WTC11 (cell line): ENCODE data around the gene HELB. TPM values are rescaled to one million over a fixed set of nuclear protein-coding genes. Genes with fewer than 3 reads are reported as not detected.
"Not testable (repeated sequence)": the region's sequence is repeated elsewhere in the genome, so short reads cannot be mapped to it uniquely, and the experiment has no call there.

ENCODE experiments used
- ATAC-seq: fragments of 200-7000 bp; cut with Tn5 transposase; 2 replicates; pipeline ENCODE4 v1.10.0; 2021; ENCODE audit warnings: mild to moderate bottlenecking, moderate library complexity
- CTCF ChIA-PET: fragments of 300-600 bp; sonication (Branson Sonifier 250); formaldehyde crosslinking; loops from one replicate; lab custom pipeline; 2021; ENCODE audit warnings: antibody characterized with exemption; lab: Charles Lee
- POLR2A ChIA-PET: fragments of 350-600 bp; sonication (Branson Sonifier 250); formaldehyde crosslinking; loops from one replicate; lab custom pipeline; 2021; ENCODE audit warnings: antibody characterized with exemption; lab: Charles Lee
- DNase-seq: peaks from one replicate; pipeline ENCODE4 v3.0.0; 2021; ENCODE audit warnings: low spot score
- H3K27ac Mint-ChIP-seq: 2 replicates; pipeline ENCODE4 v1.8.0; 2021; ENCODE audit warnings: mixed read lengths
- H3K27me3 Mint-ChIP-seq: 2 replicates; pipeline ENCODE4 v1.8.0; 2021; ENCODE audit warnings: low read depth, mild to moderate bottlenecking, moderate library complexity, mixed read lengths
- H3K36me3 Mint-ChIP-seq: 2 replicates; pipeline ENCODE4 v1.8.0; 2021; ENCODE audit warnings: mixed read lengths
- H3K4me1 Mint-ChIP-seq: 2 replicates; pipeline ENCODE4 v1.8.0; 2022; ENCODE audit warnings: mixed read lengths
- H3K4me3 Mint-ChIP-seq: 2 replicates; pipeline ENCODE4 v1.8.0; 2021; ENCODE audit warnings: mild to moderate bottlenecking, moderate library complexity, mixed read lengths
- H3K9me3 Mint-ChIP-seq: 2 replicates; pipeline ENCODE4 v1.8.0; 2021; ENCODE audit warnings: mixed read lengths
- ATF1 ChIP-seq: sonication (generic); formaldehyde crosslinking; IDR thresholded peaks from 2 replicates; pipeline ENCODE4 v1.8.1; 2023; ENCODE audit warnings: mild to moderate bottlenecking, moderate library complexity, missing genetic modification reagents
- ELF4 ChIP-seq: sonication (generic); formaldehyde crosslinking; IDR thresholded peaks from 2 replicates; pipeline ENCODE4 v1.8.1; 2022; ENCODE audit warnings: low read depth, mild to moderate bottlenecking, moderate library complexity, missing genetic modification reagents
- ESRRA ChIP-seq: sonication (generic); formaldehyde crosslinking; IDR thresholded peaks from 2 replicates; pipeline ENCODE4 v1.8.1; 2022; ENCODE audit warnings: mild to moderate bottlenecking, missing genetic modification reagents, borderline replicate concordance
- FOXP1 ChIP-seq: sonication (generic); formaldehyde crosslinking; IDR thresholded peaks from 2 replicates; pipeline ENCODE4 v1.8.0; 2022; ENCODE audit warnings: missing genetic modification reagents, mild to moderate bottlenecking, moderate library complexity, borderline replicate concordance
- GTF2I ChIP-seq: fragments of 250-450 bp; sonication (Bioruptor Pico); conservative IDR thresholded peaks from 2 replicates; pipeline ENCODE4 v1.4.0; 2021; ENCODE audit warnings: mild to moderate bottlenecking
- SMAD3 ChIP-seq: sonication (generic); formaldehyde crosslinking; IDR thresholded peaks from 2 replicates; pipeline ENCODE4 v1.8.0; 2022; ENCODE audit warnings: missing genetic modification reagents, mild to moderate bottlenecking, borderline replicate concordance
- SP1 ChIP-seq: sonication (generic); formaldehyde crosslinking; conservative IDR thresholded peaks from 2 replicates; pipeline ENCODE4 v1.8.1; 2022; ENCODE audit warnings: missing genetic modification reagents
- TCF7 ChIP-seq: sonication (generic); formaldehyde crosslinking; IDR thresholded peaks from 2 replicates; pipeline ENCODE4 v1.8.0; 2022; ENCODE audit warnings: mild to moderate bottlenecking, low read depth, missing genetic modification reagents, moderate library complexity
- total RNA-seq: library from RNA; stranded (reverse); gene quantifications from 3 replicates; pipeline ENCODE4 v1.2.3, GENCODE V29; 2021
- TF ChIP-seq, protein P1 (sequence below): sonication (generic); formaldehyde crosslinking; IDR thresholded peaks from 2 replicates; pipeline ENCODE4 v1.8.0; 2022; ENCODE audit warnings: mild to moderate bottlenecking, missing genetic modification reagents
- TF ChIP-seq, protein P2 (sequence below): sonication (generic); formaldehyde crosslinking; IDR thresholded peaks from 2 replicates; pipeline ENCODE4 v1.8.0; 2022; ENCODE audit warnings: mild to moderate bottlenecking, missing genetic modification reagents
- TF ChIP-seq, protein P3 (sequence below): fragments of 250-450 bp; sonication (Bioruptor Pico); IDR thresholded peaks from 2 replicates; pipeline ENCODE4 v1.8.0; 2021; ENCODE audit warnings: mild to moderate bottlenecking
- TF ChIP-seq, protein P4 (sequence below): sonication (generic); formaldehyde crosslinking; IDR thresholded peaks from 2 replicates; pipeline ENCODE4 v1.8.0; 2023; ENCODE audit warnings: mild to moderate bottlenecking, missing genetic modification reagents
- TF ChIP-seq, protein P5 (sequence below): sonication (generic); formaldehyde crosslinking; IDR thresholded peaks from 2 replicates; pipeline ENCODE4 v1.8.1; 2023; ENCODE audit warnings: mild to moderate bottlenecking, missing genetic modification reagents
- TF ChIP-seq, protein P6 (sequence below): sonication (generic); formaldehyde crosslinking; IDR thresholded peaks from 2 replicates; pipeline ENCODE4 v1.8.1; 2022; ENCODE audit warnings: low read depth, mild to moderate bottlenecking, moderate library complexity, missing genetic modification reagents, borderline replicate concordance
- TF ChIP-seq, protein P7 (sequence below): fragments of 250-450 bp; sonication (Bioruptor Pico); IDR thresholded peaks from 2 replicates; pipeline ENCODE4 v2.1.2; 2022; ENCODE audit warnings: mild to moderate bottlenecking, moderate library complexity
- TF ChIP-seq, protein P8 (sequence below): fragments of 250-450 bp; sonication (Bioruptor Pico); IDR thresholded peaks from 2 replicates; pipeline ENCODE4 v1.9.0; 2021; ENCODE audit warnings: mild to moderate bottlenecking

HELB gene
- total RNA-seq, 1 experiment from 2014 or later: 9.7 TPM

DNA sequence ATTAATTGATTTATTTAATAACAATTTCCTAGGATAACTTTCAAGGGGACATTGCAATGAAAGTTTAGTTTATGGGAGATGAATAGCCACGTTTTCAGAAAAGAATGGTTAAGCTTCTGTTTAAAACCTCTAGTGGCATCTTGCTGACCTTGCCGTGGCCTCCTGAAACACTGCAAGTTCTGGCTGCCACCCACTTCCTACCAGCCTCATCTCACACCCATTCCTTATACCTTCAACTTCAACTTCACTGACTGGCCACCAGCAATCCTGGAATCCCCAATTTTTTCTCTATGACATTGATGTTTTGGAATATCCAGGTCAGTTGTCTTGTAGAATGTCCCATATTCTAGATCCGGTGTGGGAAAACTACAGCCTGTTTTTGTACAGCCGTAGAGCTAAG, 5.2 kb upstream of the HELB start (continued):
- TF ChIP-seq, protein P1, sequence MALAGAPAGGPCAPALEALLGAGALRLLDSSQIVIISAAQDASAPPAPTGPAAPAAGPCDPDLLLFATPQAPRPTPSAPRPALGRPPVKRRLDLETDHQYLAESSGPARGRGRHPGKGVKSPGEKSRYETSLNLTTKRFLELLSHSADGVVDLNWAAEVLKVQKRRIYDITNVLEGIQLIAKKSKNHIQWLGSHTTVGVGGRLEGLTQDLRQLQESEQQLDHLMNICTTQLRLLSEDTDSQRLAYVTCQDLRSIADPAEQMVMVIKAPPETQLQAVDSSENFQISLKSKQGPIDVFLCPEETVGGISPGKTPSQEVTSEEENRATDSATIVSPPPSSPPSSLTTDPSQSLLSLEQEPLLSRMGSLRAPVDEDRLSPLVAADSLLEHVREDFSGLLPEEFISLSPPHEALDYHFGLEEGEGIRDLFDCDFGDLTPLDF (CRISPR knock-in tag): no peak
- TF ChIP-seq ATF1 (CRISPR knock-in tag): no peak
- TF ChIP-seq, protein P2, sequence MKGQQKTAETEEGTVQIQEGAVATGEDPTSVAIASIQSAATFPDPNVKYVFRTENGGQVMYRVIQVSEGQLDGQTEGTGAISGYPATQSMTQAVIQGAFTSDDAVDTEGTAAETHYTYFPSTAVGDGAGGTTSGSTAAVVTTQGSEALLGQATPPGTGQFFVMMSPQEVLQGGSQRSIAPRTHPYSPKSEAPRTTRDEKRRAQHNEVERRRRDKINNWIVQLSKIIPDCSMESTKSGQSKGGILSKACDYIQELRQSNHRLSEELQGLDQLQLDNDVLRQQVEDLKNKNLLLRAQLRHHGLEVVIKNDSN: no peak
- TF ChIP-seq, protein P3, sequence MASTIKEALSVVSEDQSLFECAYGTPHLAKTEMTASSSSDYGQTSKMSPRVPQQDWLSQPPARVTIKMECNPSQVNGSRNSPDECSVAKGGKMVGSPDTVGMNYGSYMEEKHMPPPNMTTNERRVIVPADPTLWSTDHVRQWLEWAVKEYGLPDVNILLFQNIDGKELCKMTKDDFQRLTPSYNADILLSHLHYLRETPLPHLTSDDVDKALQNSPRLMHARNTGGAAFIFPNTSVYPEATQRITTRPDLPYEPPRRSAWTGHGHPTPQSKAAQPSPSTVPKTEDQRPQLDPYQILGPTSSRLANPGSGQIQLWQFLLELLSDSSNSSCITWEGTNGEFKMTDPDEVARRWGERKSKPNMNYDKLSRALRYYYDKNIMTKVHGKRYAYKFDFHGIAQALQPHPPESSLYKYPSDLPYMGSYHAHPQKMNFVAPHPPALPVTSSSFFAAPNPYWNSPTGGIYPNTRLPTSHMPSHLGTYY (CRISPR knock-in tag): no peak
- TF ChIP-seq, protein P4, sequence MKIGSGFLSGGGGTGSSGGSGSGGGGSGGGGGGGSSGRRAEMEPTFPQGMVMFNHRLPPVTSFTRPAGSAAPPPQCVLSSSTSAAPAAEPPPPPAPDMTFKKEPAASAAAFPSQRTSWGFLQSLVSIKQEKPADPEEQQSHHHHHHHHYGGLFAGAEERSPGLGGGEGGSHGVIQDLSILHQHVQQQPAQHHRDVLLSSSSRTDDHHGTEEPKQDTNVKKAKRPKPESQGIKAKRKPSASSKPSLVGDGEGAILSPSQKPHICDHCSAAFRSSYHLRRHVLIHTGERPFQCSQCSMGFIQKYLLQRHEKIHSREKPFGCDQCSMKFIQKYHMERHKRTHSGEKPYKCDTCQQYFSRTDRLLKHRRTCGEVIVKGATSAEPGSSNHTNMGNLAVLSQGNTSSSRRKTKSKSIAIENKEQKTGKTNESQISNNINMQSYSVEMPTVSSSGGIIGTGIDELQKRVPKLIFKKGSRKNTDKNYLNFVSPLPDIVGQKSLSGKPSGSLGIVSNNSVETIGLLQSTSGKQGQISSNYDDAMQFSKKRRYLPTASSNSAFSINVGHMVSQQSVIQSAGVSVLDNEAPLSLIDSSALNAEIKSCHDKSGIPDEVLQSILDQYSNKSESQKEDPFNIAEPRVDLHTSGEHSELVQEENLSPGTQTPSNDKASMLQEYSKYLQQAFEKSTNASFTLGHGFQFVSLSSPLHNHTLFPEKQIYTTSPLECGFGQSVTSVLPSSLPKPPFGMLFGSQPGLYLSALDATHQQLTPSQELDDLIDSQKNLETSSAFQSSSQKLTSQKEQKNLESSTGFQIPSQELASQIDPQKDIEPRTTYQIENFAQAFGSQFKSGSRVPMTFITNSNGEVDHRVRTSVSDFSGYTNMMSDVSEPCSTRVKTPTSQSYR (CRISPR knock-in tag): no peak
- TF ChIP-seq FOXP1: no peak
- no peak for TF ChIP-seq SP1 (CRISPR knock-in tag)

DNA sequence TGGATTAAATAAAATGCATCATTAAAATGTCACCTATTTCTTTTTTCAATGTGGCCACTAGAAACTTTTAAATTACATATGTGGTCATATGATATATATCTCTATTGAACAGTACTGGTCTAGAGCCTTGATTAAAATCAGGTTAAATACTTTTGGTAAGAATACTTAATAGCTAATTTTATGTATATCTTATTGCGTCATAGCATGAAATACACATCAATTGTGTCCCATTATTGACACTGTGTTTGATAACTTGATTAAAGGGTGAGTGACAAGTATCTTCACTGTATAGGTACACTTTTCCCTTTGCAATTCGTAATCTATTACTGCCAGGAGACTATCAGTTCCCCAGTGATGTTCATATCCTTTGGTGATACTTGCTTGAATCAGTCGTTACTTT, 4.4 kb upstream of the HELB start:
- H3K9me3 Mint-ChIP-seq: no peaks in the 10 kb centered on the region
- CTCF ChIA-PET: no interaction called here

DNA sequence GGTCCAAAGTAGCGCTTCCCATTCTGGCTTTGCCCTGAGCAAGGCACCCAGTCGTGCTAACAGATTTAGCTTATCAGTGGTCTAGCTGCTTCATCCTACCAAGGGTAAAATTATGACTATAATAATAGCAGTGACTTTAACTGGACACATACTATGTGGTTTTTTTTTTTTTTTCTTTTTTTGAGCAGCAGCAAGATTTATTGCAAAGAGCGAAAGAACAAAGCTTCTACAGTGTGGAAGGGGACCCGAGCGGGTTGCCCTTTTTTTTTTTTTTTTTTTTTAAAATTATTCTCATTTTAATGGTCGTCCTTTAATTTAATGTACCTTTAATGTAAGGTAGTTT, 505 bp downstream of the HELB start:
- no peak for DNase-seq
- H3K27ac Mint-ChIP-seq: peak overlapping the region; percentile 100
- TF ChIP-seq, protein P5, sequence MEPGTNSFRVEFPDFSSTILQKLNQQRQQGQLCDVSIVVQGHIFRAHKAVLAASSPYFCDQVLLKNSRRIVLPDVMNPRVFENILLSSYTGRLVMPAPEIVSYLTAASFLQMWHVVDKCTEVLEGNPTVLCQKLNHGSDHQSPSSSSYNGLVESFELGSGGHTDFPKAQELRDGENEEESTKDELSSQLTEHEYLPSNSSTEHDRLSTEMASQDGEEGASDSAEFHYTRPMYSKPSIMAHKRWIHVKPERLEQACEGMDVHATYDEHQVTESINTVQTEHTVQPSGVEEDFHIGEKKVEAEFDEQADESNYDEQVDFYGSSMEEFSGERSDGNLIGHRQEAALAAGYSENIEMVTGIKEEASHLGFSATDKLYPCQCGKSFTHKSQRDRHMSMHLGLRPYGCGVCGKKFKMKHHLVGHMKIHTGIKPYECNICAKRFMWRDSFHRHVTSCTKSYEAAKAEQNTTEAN (CRISPR knock-in tag): no peak
- no peak for TF ChIP-seq ESRRA
- TF ChIP-seq, protein P6, sequence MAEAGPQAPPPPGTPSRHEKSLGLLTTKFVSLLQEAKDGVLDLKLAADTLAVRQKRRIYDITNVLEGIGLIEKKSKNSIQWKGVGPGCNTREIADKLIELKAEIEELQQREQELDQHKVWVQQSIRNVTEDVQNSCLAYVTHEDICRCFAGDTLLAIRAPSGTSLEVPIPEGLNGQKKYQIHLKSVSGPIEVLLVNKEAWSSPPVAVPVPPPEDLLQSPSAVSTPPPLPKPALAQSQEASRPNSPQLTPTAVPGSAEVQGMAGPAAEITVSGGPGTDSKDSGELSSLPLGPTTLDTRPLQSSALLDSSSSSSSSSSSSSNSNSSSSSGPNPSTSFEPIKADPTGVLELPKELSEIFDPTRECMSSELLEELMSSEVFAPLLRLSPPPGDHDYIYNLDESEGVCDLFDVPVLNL: no peak
- TF ChIP-seq GTF2I: no peak
- no peak for TF ChIP-seq ELF4 (CRISPR knock-in tag)
- TF ChIP-seq SMAD3: no peak
- no peak for TF ChIP-seq TCF7 (CRISPR knock-in tag)
- TF ChIP-seq, protein P7, sequence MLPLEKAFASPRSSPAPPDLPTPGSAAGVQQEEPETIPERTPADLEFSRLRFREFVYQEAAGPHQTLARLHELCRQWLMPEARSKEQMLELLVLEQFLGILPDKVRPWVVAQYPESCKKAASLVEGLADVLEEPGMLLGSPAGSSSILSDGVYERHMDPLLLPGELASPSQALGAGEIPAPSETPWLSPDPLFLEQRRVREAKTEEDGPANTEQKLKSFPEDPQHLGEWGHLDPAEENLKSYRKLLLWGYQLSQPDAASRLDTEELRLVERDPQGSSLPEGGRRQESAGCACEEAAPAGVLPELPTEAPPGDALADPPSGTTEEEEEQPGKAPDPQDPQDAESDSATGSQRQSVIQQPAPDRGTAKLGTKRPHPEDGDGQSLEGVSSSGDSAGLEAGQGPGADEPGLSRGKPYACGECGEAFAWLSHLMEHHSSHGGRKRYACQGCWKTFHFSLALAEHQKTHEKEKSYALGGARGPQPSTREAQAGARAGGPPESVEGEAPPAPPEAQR: no peak
- H3K4me3 Mint-ChIP-seq: peak overlapping the region; percentile 99
- peaks cover 16% of the 10 kb centered on the region for H3K27me3 Mint-ChIP-seq
- H3K9me3 Mint-ChIP-seq: no peaks in the 10 kb centered on the region
- peaks cover 21% of the 10 kb centered on the region for H3K4me1 Mint-ChIP-seq
- ChIA-PET CTCF (interaction anchor here (0.7 to 1.4 kb wide), 9 partner anchors 9 to 490 kb away, joined by 3 to 12 read pairs (median 4); partner anchors contain the start of gene TMBIM4), POLR2A (interaction anchor here (0.6 to 1.3 kb wide), 2 partner anchors 33 to 423 kb away, joined by 3 read pairs; no protein-coding TSS in a partner anchor)
- ATAC-seq: no peak
- H3K36me3 Mint-ChIP-seq: peaks cover 16% of the 10 kb centered on the region

More for the DNA sequence above, 4.4 kb upstream of the HELB start:
- peaks cover 16% of the 10 kb centered on the region for H3K27me3 Mint-ChIP-seq
- POLR2A ChIA-PET: no interaction called here
- H3K4me3 Mint-ChIP-seq: no peak overlapping the region
- ATAC-seq: no peak
- peaks cover 5% of the 10 kb centered on the region; the same call in 1 of the 2 replicates for H3K4me1 Mint-ChIP-seq
- no peak overlapping the region for H3K27ac Mint-ChIP-seq
- DNase-seq: no peak
- no peaks in the 10 kb centered on the region for H3K36me3 Mint-ChIP-seq
- TF ChIP-seq, protein P8, sequence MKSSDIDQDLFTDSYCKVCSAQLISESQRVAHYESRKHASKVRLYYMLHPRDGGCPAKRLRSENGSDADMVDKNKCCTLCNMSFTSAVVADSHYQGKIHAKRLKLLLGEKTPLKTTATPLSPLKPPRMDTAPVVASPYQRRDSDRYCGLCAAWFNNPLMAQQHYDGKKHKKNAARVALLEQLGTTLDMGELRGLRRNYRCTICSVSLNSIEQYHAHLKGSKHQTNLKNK: no peak
- TF ChIP-seq, all 79 proteins: peak for 0

DNA sequence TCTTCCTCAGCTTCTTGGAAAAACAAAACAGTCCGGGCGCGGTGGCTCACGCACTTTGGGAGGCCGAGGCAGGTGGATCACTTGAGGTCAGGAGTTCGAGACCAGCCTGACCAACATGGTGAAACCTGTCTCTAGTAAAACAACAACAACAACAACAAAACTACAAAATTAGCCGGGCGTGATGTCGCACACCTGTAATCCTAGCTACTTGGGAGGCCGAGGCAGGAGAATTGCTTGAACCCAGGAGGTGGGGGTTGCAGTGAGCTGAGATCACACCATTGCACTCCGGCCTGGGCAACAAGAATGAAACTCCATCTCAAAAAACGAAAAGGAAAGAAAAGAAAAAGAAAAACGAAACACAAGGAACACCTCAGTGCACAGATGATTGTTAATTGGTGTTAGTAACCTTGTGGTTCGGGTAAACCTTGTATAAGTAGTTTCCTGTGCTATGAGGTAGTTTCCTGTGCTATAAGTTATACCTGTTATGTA, 1.1 kb downstream of the HELB start:
- Mint-ChIP-seq H3K4me3 (peak overlapping the region; percentile 99), H3K4me1 (peaks cover 21% of the 10 kb centered on the region), H3K36me3 (peaks cover 16% of the 10 kb centered on the region), H3K27ac (peak overlapping the region; percentile 91), H3K27me3 (peaks cover 16% of the 10 kb centered on the region)
- H3K9me3 Mint-ChIP-seq, ATAC-seq, DNase-seq, POLR2A ChIA-PET: not testable (repeated sequence)
- CTCF ChIA-PET: interaction anchor here (1.4 kb wide), 1 partner anchor 196 kb away, joined by 3 read pairs; no protein-coding TSS in a partner anchor
